Tibial nerve (tissue), 4 donors: ENCODE results near the gene ATP1A4. TPM values are rescaled to one million over a fixed set of nuclear protein-coding genes. Genes with fewer than 3 reads are reported as not detected.

Experiments used
- DNase-seq, 2 donors: peaks; one replicate each; pipeline ENCODE4 v3.0.0-alpha.2; 2019; ENCODE audit warnings: low spot score in 2 of 2
- H3K27ac ChIP-seq, 4 donors: fragments of 200-600 bp; sonication (generic) in 3 of 4; one replicate each; pipeline ENCODE4 v1.5.1; 2017 to 2019; ENCODE audit warnings: mild to moderate bottlenecking in 1 of 4
- H3K27me3 ChIP-seq, 2 donors: fragments of 200-600 bp; sonication (generic) in 1 of 2; one replicate each; pipeline versions ENCODE4 v1.5.1 to v1.6.0; 2017 to 2019
- H3K36me3 ChIP-seq, 3 donors: fragments of 200-600 bp; sonication (generic); one replicate each; pipeline ENCODE4 v1.5.1; 2018 to 2019
- H3K4me1 ChIP-seq, 4 donors: fragments of 200-600 bp; sonication (generic) in 3 of 4; one replicate each; pipeline ENCODE4 v1.5.1; 2017 to 2019
- H3K4me3 ChIP-seq, 4 donors: fragments of 200-600 bp; sonication (generic) in 3 of 4; one replicate each; pipeline ENCODE4 v1.5.1; 2017 to 2019; ENCODE audit warnings: mild to moderate bottlenecking in 1 of 4, moderate library complexity in 1 of 4
- H3K9me3 ChIP-seq, 4 donors: fragments of 200-600 bp; sonication (generic) in 3 of 4; one replicate each; pipeline ENCODE4 v1.5.1; 2017 to 2019
- EP300 ChIP-seq, 2 donors: sonication (generic); formaldehyde crosslinking; IDR thresholded peaks; one replicate each; pipeline ENCODE4 v1.6.1; 2017; ENCODE audit warnings: antibody characterized with exemption in 2 of 2, mild to moderate bottlenecking in 1 of 2
- POLR2A ChIP-seq, 2 donors: fragments of 450-650 bp; IDR thresholded peaks; one replicate each; pipeline ENCODE4 v1.6.1; 2017; ENCODE audit warnings: antibody characterized with exemption in 2 of 2, mild to moderate bottlenecking in 2 of 2, moderate library complexity in 2 of 2
- WGBS, 2 donors: methylation state at CpG; one replicate each; pipeline ENCODE4 v1.1.5; 2018; 5-methylcytosine and 5-hydroxymethylcytosine counted together
- total RNA-seq, 4 donors: library from RNA; depleted of rRNA; stranded (reverse); fragments of >200 nt; gene quantifications; one replicate each; pipeline ENCODE4 v1.1.0, GENCODE V29; 2016
- TF ChIP-seq, protein P1 (sequence below), 5 experiments: fragments of 200-600 bp in 3 of 5; fragments of 450-650 bp in 2 of 5; sonication (generic) in 3 of 5; IDR thresholded peaks; one replicate each; pipeline ENCODE4 v1.5.1; 2016 to 2019; ENCODE audit warnings: antibody characterized with exemption in 5 of 5, mild to moderate bottlenecking in 3 of 5, moderate library complexity in 2 of 5

Gene ATP1A4
- total RNA-seq, 4 donors from 2014 or later: 0.90 to 5.0 (median 2.1) TPM

- peaks cover 0 to 12% (median 4%) of the 10 kb centered on the region in 4 donors for H3K4me1 ChIP-seq
- no peaks in the 10 kb centered on the region for H3K27me3 ChIP-seq
- WGBS, 2 donors: 66 to 73% methylated on average over 2 of the region's 2 CpGs
- H3K36me3 ChIP-seq: no peaks in the 10 kb centered on the region
- TF ChIP-seq, protein P1, sequence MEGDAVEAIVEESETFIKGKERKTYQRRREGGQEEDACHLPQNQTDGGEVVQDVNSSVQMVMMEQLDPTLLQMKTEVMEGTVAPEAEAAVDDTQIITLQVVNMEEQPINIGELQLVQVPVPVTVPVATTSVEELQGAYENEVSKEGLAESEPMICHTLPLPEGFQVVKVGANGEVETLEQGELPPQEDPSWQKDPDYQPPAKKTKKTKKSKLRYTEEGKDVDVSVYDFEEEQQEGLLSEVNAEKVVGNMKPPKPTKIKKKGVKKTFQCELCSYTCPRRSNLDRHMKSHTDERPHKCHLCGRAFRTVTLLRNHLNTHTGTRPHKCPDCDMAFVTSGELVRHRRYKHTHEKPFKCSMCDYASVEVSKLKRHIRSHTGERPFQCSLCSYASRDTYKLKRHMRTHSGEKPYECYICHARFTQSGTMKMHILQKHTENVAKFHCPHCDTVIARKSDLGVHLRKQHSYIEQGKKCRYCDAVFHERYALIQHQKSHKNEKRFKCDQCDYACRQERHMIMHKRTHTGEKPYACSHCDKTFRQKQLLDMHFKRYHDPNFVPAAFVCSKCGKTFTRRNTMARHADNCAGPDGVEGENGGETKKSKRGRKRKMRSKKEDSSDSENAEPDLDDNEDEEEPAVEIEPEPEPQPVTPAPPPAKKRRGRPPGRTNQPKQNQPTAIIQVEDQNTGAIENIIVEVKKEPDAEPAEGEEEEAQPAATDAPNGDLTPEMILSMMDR (IDR thresholded peaks at IDR 0.05): no peak
- no peak for TF ChIP-seq POLR2A (IDR thresholded peaks at IDR 0.05)
- TF ChIP-seq EP300 (IDR thresholded peaks at IDR 0.05): no peak
- DNase-seq: no peak
- H3K27ac ChIP-seq: no peak overlapping the region
- no peaks in the 10 kb centered on the region for H3K9me3 ChIP-seq
- H3K4me3 ChIP-seq: no peak overlapping the region
Measured at GRCh38 chr1:160186729-160187128, 35.3 kb downstream of the ATP1A4 start.

DNA sequence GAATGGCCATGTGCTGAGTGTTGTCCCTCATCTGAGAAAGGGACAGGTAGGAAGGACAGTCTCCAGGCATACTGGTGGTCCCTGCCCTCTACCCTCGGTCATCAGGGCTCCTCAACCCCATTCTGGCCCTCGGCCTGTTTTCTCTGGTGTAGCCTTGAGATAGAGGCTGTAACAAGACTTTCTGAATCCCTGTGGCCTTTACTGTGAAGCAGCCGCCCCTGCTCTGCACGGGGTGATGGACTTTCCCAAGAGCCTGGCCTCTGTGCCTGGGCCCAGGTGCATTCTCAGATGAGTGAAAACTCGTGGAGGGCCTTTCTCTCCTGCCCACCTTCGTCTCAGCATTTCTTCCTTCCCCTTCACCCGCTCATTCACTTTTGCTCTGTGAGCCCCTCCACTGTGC, 36.0 kb downstream of the ATP1A4 start:
- Histone ChIP-seq H3K27ac (no peak overlapping the region), H3K36me3 (no peaks in the 10 kb centered on the region), H3K27me3 (no peaks in the 10 kb centered on the region), H3K9me3 (no peaks in the 10 kb centered on the region), H3K4me3 (no peak overlapping the region), H3K4me1 (peaks cover 0 to 12% (median 4%) of the 10 kb centered on the region in 4 donors)
- no peak for DNase-seq
- TF ChIP-seq, protein P1 (IDR thresholded peaks at IDR 0.05): no peak
- TF ChIP-seq POLR2A (IDR thresholded peaks at IDR 0.05) (no peak), EP300 (IDR thresholded peaks at IDR 0.05) (no peak)
- WGBS, 2 donors: 80 to 86% methylated on average over 7 of the region's 7 CpGs

GRCh38 chr1:160188341-160188740, 36.9 kb downstream of the ATP1A4 start:
- no peaks in the 10 kb centered on the region for H3K27me3 ChIP-seq
- H3K9me3 ChIP-seq: no peaks in the 10 kb centered on the region
- H3K4me1 ChIP-seq: peaks cover 0 to 22% (median 4%) of the 10 kb centered on the region in 4 donors
- H3K4me3 ChIP-seq: no peak overlapping the region
- TF ChIP-seq, protein P1 (IDR thresholded peaks at IDR 0.05): no peak
- no peak for TF ChIP-seq EP300 (IDR thresholded peaks at IDR 0.05)
- TF ChIP-seq POLR2A (IDR thresholded peaks at IDR 0.05): no peak
- 77 to 82% methylated on average over 7 of the region's 7 CpGs for WGBS, 2 donors
- H3K27ac ChIP-seq: no peak overlapping the region
- no peak for DNase-seq
- no peaks in the 10 kb centered on the region for H3K36me3 ChIP-seq

GRCh38 chr1:160189649-160190625, 38.5 kb downstream of the ATP1A4 start, which contains the start of gene CASQ1:
Gene CASQ1 (plus strand): TSS chr1:160190575. CDS start chr1:160190752, 177 bp downstream.
- Histone ChIP-seq H3K27me3 (no peaks in the 10 kb centered on the region), H3K9me3 (no peaks in the 10 kb centered on the region), H3K4me1 (peaks cover 0 to 25% (median 4%) of the 10 kb centered on the region in 4 donors), H3K4me3 (no peak within 1 kb of the TSS), H3K36me3 (no peaks in the 10 kb centered on the region), H3K27ac (no peak within 1 kb of the TSS)
- DNase-seq: peak in 1 of 2 donors; percentile 38
- TF ChIP-seq, protein P1 (IDR thresholded peaks at IDR 0.05): no peak
- TF ChIP-seq POLR2A (IDR thresholded peaks at IDR 0.05) (no peak), EP300 (IDR thresholded peaks at IDR 0.05) (no peak)
- 57 to 58% methylated on average over 15 of the region's 15 CpGs for WGBS, 2 donors

DNA sequence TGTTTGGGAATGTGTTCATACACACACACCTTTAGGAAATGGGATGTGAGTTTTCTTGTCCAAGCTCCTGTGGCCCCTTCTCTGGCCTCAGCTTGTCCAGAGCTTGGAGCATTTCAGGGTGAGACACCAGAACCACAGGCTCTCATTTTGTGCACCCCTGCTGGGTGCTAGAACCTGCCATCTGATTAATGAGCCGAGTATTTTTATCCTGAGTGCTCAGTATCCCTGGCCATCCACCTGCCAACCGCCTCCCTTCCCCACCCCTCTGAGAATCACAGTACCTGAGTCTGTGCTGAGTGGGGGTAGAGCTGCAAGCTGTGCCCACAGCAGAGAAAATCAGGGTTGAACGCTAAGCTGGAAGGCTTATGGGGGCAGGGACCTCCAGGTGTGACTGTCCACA, 40.4 kb downstream of the ATP1A4 start:
- DNase-seq: no peak
- H3K9me3 ChIP-seq: no peaks in the 10 kb centered on the region
- peaks cover 0 to 25% (median 4%) of the 10 kb centered on the region in 4 donors for H3K4me1 ChIP-seq
- WGBS, 2 donors: 73 to 95% methylated on average over 3 of the region's 3 CpGs
- H3K4me3 ChIP-seq: no peak overlapping the region
- H3K27ac ChIP-seq: no peak overlapping the region
- TF ChIP-seq, protein P1 (IDR thresholded peaks at IDR 0.05): no peak
- no peak for TF ChIP-seq EP300 (IDR thresholded peaks at IDR 0.05)
- TF ChIP-seq POLR2A (IDR thresholded peaks at IDR 0.05): no peak
- no peaks in the 10 kb centered on the region for H3K36me3 ChIP-seq
- H3K27me3 ChIP-seq: no peaks in the 10 kb centered on the region
